ENCODE data around the gene PPP1R2. TPM values are rescaled to one million over a fixed set of nuclear protein-coding genes. Genes with fewer than 3 reads are reported as not detected.
A peak's percentile ranks its signal among the peaks of the same experiment; 100 is the strongest.
"Not testable (repeated sequence)": the region's sequence is repeated elsewhere in the genome, so short reads cannot be mapped to it uniquely, and the experiment has no call there.

Gene PPP1R2
- total RNA-seq, 4 donors from 2014 or later: 48.2 to 79.8 (median 66.0) TPM

DNA sequence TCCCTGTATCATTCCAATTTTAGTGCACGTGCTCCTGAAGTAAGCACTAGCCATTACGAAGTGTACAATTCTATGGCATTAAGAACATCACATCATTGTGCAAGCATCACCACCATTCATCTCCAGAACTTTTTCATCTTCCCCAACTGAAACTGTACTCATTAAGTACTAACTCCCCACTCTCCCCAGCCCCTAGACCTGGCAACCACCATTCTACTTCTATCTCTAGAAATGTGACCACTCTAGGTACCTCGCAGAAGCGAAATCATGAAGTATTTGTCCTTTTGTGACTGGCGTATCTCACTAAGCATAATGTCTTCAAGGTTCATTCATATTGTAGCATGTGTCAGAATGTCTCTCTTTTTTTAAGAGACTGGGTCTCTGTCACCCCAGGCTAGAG is 11.4 kb downstream of the PPP1R2 start:
- Histone ChIP-seq H3K9me3 (no peaks in the 10 kb centered on the region), H3K36me3 (peaks cover 0 to 17% (median 0%) of the 10 kb centered on the region in 3 donors), H3K27me3 (no peaks in the 10 kb centered on the region), H3K4me1 (no peaks in the 10 kb centered on the region), H3K27ac (no peak overlapping the region), H3K4me3 (no peak overlapping the region)
- no peak for TF ChIP-seq POLR2A (IDR thresholded peaks at IDR 0.05)
- TF ChIP-seq, protein P1, sequence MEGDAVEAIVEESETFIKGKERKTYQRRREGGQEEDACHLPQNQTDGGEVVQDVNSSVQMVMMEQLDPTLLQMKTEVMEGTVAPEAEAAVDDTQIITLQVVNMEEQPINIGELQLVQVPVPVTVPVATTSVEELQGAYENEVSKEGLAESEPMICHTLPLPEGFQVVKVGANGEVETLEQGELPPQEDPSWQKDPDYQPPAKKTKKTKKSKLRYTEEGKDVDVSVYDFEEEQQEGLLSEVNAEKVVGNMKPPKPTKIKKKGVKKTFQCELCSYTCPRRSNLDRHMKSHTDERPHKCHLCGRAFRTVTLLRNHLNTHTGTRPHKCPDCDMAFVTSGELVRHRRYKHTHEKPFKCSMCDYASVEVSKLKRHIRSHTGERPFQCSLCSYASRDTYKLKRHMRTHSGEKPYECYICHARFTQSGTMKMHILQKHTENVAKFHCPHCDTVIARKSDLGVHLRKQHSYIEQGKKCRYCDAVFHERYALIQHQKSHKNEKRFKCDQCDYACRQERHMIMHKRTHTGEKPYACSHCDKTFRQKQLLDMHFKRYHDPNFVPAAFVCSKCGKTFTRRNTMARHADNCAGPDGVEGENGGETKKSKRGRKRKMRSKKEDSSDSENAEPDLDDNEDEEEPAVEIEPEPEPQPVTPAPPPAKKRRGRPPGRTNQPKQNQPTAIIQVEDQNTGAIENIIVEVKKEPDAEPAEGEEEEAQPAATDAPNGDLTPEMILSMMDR (IDR thresholded peaks at IDR 0.05): no peak
- no peak for DNase-seq

DNA sequence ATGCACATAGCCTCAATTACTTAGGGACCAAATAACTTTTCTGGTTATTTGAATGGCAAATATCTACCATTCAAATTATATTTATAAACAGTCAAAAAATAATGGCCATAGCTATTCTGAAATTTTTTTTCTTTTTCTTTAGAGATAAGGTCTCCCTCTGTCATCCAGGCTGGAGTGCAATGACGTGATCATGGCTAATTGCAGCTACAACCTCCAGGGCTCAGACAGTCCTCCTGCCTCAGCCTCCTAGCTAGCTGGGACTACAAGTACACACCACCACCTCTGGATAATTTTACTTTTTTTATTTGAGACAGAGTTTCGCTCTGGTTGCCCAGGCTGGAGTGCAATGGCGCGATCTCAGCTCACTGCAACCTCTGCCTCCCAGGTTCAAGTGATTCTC is 16.6 kb downstream of the PPP1R2 start:
- Histone ChIP-seq H3K4me3 (no peak overlapping the region), H3K27me3 (no peaks in the 10 kb centered on the region), H3K27ac (no peak overlapping the region), H3K36me3 (peaks cover 0 to 45% (median 0%) of the 10 kb centered on the region in 3 donors), H3K4me1 (peaks cover 0 to 10% (median 2%) of the 10 kb centered on the region in 4 donors), H3K9me3 (no peaks in the 10 kb centered on the region)
- no peak for TF ChIP-seq POLR2A (IDR thresholded peaks at IDR 0.05)
- TF ChIP-seq, protein P1 (IDR thresholded peaks at IDR 0.05): no peak
- no peak for DNase-seq

DNA sequence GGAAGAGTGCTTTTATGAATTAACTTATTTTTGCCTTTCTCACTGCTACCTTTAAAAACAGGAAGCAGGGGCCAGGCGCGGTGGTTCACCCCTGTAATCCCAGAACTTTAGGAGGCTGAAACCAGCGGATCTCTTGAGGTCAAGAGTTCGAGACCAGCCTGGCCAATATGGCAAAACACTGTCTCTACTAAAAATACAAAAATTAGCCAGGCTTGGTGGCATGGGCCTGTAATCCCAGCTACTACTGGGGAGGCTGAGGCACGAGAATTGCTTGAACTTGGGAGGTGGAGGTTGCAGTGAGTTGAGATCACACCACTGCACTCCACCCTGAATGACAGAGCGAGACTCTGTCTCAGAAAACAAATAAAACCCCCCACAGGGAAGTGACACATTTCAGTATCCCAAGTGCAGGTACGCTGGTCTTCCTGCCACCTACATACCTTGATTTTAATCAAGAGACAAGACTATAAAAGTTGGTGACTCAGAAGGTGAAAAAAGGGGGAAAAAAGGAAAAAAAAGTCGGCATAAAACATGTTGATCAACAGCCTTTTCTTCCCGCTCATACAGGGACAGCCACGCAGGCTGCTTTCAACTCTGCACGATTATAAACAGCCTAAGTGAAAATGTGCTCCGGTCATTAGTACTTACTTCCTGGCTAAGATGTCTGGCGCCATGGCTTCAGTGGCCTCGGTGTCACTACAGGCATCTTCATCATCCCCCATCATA is 18.8 kb downstream of the PPP1R2 start:
- Histone ChIP-seq H3K4me1 (peaks cover 0 to 10% (median 2%) of the 10 kb centered on the region in 4 donors), H3K4me3 (no peak overlapping the region), H3K27me3 (no peaks in the 10 kb centered on the region), H3K27ac (peak overlapping the region in 2 of 4 donors; percentile 15 to 32), H3K9me3 (no peaks in the 10 kb centered on the region), H3K36me3 (peaks cover 0 to 41% (median 0%) of the 10 kb centered on the region in 3 donors)
- TF ChIP-seq, protein P1 (IDR thresholded peaks at IDR 0.05): no peak
- no peak for TF ChIP-seq POLR2A (IDR thresholded peaks at IDR 0.05)
- no peak for DNase-seq

DNA sequence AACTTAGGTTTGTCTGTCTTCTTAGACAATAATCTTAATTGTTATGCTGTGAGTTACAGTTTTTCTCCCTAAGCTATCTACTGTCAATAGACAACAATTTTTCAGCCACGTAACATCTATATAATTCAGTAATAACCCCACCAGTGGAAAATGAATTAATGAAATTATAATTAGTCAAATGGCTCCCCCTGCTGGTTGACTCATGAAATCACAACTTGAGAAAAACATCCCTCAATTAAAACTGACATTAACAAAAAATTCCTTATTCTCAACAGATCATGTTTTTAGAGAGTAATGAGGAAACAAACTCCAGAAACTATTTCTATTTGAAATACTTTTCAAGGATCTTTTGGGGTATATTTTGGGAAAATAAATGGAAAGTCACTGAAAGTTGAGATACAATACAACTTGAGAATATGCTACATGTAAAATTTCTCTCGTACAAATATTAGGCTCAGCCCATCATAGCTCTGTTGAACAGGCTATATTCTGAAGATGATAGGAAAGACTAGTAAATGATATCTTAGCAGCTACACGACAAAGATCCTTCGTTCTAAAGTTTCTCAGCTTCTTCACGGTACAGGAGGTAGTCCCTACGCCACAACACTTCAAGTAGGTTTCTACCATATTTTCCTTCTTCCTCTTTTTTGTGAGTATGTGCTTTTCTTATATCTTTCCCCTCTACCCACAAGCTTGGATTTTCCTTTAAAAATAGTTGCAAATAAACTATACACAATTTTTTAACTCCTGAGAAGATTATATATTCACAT is 20.7 kb downstream of the PPP1R2 start:
- H3K27me3 ChIP-seq: no peaks in the 10 kb centered on the region
- H3K9me3 ChIP-seq: no peaks in the 10 kb centered on the region
- DNase-seq: no peak
- H3K4me3 ChIP-seq: no peak overlapping the region
- peaks cover 0 to 47% (median 2%) of the 10 kb centered on the region in 3 donors for H3K36me3 ChIP-seq
- no peak for TF ChIP-seq POLR2A (IDR thresholded peaks at IDR 0.05)
- TF ChIP-seq, protein P1 (IDR thresholded peaks at IDR 0.05): peak; percentile 46 to 91 (median 84)
- peaks cover 0 to 10% (median 2%) of the 10 kb centered on the region in 4 donors for H3K4me1 ChIP-seq
- H3K27ac ChIP-seq: no peak overlapping the region

DNA sequence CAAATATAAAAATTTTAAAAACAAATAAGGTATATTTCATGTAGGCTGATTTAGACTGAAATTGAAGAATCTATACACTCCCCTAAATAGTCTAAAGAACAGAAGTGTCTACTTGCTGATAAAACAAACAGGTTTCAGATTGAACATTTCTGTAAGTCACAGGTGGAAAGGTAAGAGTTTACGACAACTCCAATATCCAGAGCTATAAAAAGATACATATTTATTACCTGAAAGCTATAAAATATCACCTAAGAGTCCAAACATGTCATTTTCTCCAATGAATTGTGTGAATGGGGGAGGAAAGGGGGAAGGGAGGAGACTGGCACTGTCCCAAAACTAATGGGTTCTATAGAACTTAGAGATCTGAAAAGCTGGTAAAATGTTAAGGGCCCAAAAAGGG is 26.1 kb downstream of the PPP1R2 start:
- TF ChIP-seq, protein P1 (IDR thresholded peaks at IDR 0.05): no peak
- no peak for TF ChIP-seq POLR2A (IDR thresholded peaks at IDR 0.05)
- no peak overlapping the region for H3K4me3 ChIP-seq
- no peaks in the 10 kb centered on the region for H3K27me3 ChIP-seq
- peaks cover 0 to 51% (median 2%) of the 10 kb centered on the region in 3 donors for H3K36me3 ChIP-seq
- no peak overlapping the region for H3K27ac ChIP-seq
- peaks cover 0 to under 1% (median 0%) of the 10 kb centered on the region in 4 donors for H3K4me1 ChIP-seq
- H3K9me3 ChIP-seq: no peaks in the 10 kb centered on the region
- DNase-seq: no peak

DNA sequence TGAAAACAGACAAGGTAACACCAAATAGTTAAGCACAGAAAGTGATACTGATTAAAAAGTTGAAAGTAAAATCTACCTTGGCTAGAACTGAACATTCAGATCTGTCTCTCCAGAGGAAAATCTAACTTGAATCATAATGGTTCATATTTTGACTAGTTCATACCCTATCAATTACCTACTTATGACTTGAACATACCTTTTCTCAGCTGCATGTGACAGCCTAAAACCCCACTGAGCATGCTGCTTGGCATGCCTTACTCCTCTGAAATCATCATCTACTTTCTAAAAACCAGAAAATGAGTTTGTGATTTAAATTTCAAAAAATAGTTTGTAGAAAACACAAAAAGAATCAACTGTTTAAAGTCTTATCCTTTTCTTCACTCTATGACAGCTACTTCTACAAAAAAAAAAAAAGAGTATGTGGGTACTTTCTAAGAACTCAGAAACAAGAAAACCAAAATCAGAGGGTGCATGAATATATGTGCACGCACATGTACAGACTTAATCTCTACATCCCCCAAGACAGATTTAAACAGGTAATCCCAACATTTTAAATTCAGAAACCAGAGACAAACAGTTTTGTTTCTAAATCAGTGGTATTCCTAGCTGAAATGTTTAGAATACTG is 28.4 kb downstream of the PPP1R2 start:
- H3K4me1 ChIP-seq, H3K27ac ChIP-seq, H3K27me3 ChIP-seq, DNase-seq, H3K9me3 ChIP-seq, H3K4me3 ChIP-seq: not testable (repeated sequence)
- peaks cover 0 to 51% (median 2%) of the 10 kb centered on the region in 3 donors for H3K36me3 ChIP-seq

All from Peyer's patch (tissue), 4 donors.